ENCODE data around the gene SLC25A33. TPM values are rescaled to one million over a fixed set of nuclear protein-coding genes. Genes with fewer than 3 reads are reported as not detected.
A peak's percentile ranks its signal among the peaks of the same experiment; 100 is the strongest.
"Not testable (repeated sequence)": the region's sequence is repeated elsewhere in the genome, so short reads cannot be mapped to it uniquely, and the experiment has no call there.

The SLC25A33 gene
- polyA plus RNA-seq (2012; ENCODE audit: missing spikeins): 7.5 TPM

GRCh38 chr1:9539165-9539828 is at the start of gene SLC25A33:
SLC25A33 (plus strand) TSS chr1:9539465; CDS start chr1:9539692, 227 bp downstream.
- FAIRE-seq (peak; percentile 99), DNase-seq (ENCODE audit: insufficient read length) (peak; percentile 93)
- TF ChIP-seq POLR2A (IDR thresholded peaks at IDR 0.05; ENCODE audit: low read depth, low read length) (peak; percentile 95), TAF1 (IDR thresholded peaks at IDR 0.05; ENCODE audit: borderline replicate concordance, low read depth, low read length) (peak; percentile 75), POLR2AphosphoS5 (IDR thresholded peaks at IDR 0.05; ENCODE audit: low read depth, low read length) (peak; percentile 82)

GRCh38 chr1:9490605-9491339 is 48.5 kb upstream of the SLC25A33 start:
- FAIRE-seq (peak; percentile 92), DNase-seq (ENCODE audit: insufficient read length) (peak; percentile 66)

GRCh38 chr1:9493326-9493725 is 45.9 kb upstream of the SLC25A33 start:
- DNase-seq (ENCODE audit: insufficient read length): no peak
- FAIRE-seq: no peak
- TF ChIP-seq POLR2AphosphoS5 (IDR thresholded peaks at IDR 0.05; ENCODE audit: low read depth, low read length) (no peak), POLR2A (IDR thresholded peaks at IDR 0.05; ENCODE audit: low read depth, low read length) (no peak), TAF1 (IDR thresholded peaks at IDR 0.05; ENCODE audit: borderline replicate concordance, low read depth, low read length) (no peak)

More at GRCh38 chr1:9490605-9491339, 48.5 kb upstream of the SLC25A33 start:
- TF ChIP-seq POLR2A (IDR thresholded peaks at IDR 0.05; ENCODE audit: low read depth, low read length) (no peak), POLR2AphosphoS5 (IDR thresholded peaks at IDR 0.05; ENCODE audit: low read depth, low read length) (no peak), TAF1 (IDR thresholded peaks at IDR 0.05; ENCODE audit: borderline replicate concordance, low read depth, low read length) (no peak)

- DNase-seq (ENCODE audit: insufficient read length) (peak; percentile 73), FAIRE-seq (peak; percentile 85)
- TF ChIP-seq TAF1 (IDR thresholded peaks at IDR 0.05; ENCODE audit: borderline replicate concordance, low read depth, low read length) (no peak), POLR2A (IDR thresholded peaks at IDR 0.05; ENCODE audit: low read depth, low read length) (no peak), POLR2AphosphoS5 (IDR thresholded peaks at IDR 0.05; ENCODE audit: low read depth, low read length) (no peak)
Observed at GRCh38 chr1:9494936-9495758, 44.1 kb upstream of the SLC25A33 start.

- DNase-seq (ENCODE audit: insufficient read length) (no peak), FAIRE-seq (no peak)
- TF ChIP-seq POLR2A (IDR thresholded peaks at IDR 0.05; ENCODE audit: low read depth, low read length): no peak
- no peak for TF ChIP-seq POLR2AphosphoS5 (IDR thresholded peaks at IDR 0.05; ENCODE audit: low read depth, low read length)
- TF ChIP-seq TAF1 (IDR thresholded peaks at IDR 0.05; ENCODE audit: borderline replicate concordance, low read depth, low read length): no peak
Observed at GRCh38 chr1:9495854-9496374, 43.4 kb upstream of the SLC25A33 start.

GRCh38 chr1:9500756-9501754 is 38.2 kb upstream of the SLC25A33 start:
- DNase-seq (ENCODE audit: insufficient read length) (no peak), FAIRE-seq (no peak)
- TF ChIP-seq POLR2AphosphoS5 (IDR thresholded peaks at IDR 0.05; ENCODE audit: low read depth, low read length) (no peak), POLR2A (IDR thresholded peaks at IDR 0.05; ENCODE audit: low read depth, low read length) (no peak)

GRCh38 chr1:9503001-9503675 is 36.1 kb upstream of the SLC25A33 start:
- FAIRE-seq (no peak), DNase-seq (ENCODE audit: insufficient read length) (no peak)
- TF ChIP-seq POLR2A (IDR thresholded peaks at IDR 0.05; ENCODE audit: low read depth, low read length) (no peak), POLR2AphosphoS5 (IDR thresholded peaks at IDR 0.05; ENCODE audit: low read depth, low read length) (no peak), TAF1 (IDR thresholded peaks at IDR 0.05; ENCODE audit: borderline replicate concordance, low read depth, low read length) (no peak)

GRCh38 chr1:9505143-9505542 is 34.1 kb upstream of the SLC25A33 start:
- TF ChIP-seq POLR2A (IDR thresholded peaks at IDR 0.05; ENCODE audit: low read depth, low read length): no peak
- TF ChIP-seq TAF1 (IDR thresholded peaks at IDR 0.05; ENCODE audit: borderline replicate concordance, low read depth, low read length): no peak
- no peak for TF ChIP-seq POLR2AphosphoS5 (IDR thresholded peaks at IDR 0.05; ENCODE audit: low read depth, low read length)
- FAIRE-seq (no peak), DNase-seq (ENCODE audit: insufficient read length) (no peak)

- no peak for DNase-seq (ENCODE audit: insufficient read length)
- TF ChIP-seq POLR2AphosphoS5 (IDR thresholded peaks at IDR 0.05; ENCODE audit: low read depth, low read length) (no peak), TAF1 (IDR thresholded peaks at IDR 0.05; ENCODE audit: borderline replicate concordance, low read depth, low read length) (no peak), POLR2A (IDR thresholded peaks at IDR 0.05; ENCODE audit: low read depth, low read length) (no peak)
- no peak for FAIRE-seq
Observed at GRCh38 chr1:9506901-9507300, 32.4 kb upstream of the SLC25A33 start.

- DNase-seq (ENCODE audit: insufficient read length): no peak
- no peak for TF ChIP-seq POLR2A (IDR thresholded peaks at IDR 0.05; ENCODE audit: low read depth, low read length)
- TF ChIP-seq POLR2AphosphoS5 (IDR thresholded peaks at IDR 0.05; ENCODE audit: low read depth, low read length): no peak
- TF ChIP-seq TAF1 (IDR thresholded peaks at IDR 0.05; ENCODE audit: borderline replicate concordance, low read depth, low read length): no peak
- FAIRE-seq: no peak
Observed at GRCh38 chr1:9510130-9510529, 29.1 kb upstream of the SLC25A33 start.

- FAIRE-seq: not testable (repeated sequence)
Observed at GRCh38 chr1:9515550-9515949, 23.7 kb upstream of the SLC25A33 start.

More at GRCh38 chr1:9515550-9515949, 23.7 kb upstream of the SLC25A33 start:
- not testable (repeated sequence) for DNase-seq (ENCODE audit: insufficient read length)
